Measurements from ENCODE around the gene MCU. TPM values are rescaled to one million over a fixed set of nuclear protein-coding genes. Genes with fewer than 3 reads are reported as not detected.

The MCU gene
- total and polyA plus RNA-seq, 10 of the 15 experiments (the other 5 are each of a cell fraction or from before 2014, with no cell fraction given): 5.1 to 49.1 (median 17.9) TPM

- TF ChIP-seq ZBTB4 (CRISPR knock-in tag; IDR thresholded peaks at IDR 0.05) (no peak), RAD21 (IDR thresholded peaks at IDR 0.05; ENCODE audit: insufficient read depth, low read depth, low read length) (no peak)
Measured at GRCh38 chr10:72822342-72822986, 130.5 kb downstream of the MCU start (continued).

GRCh38 chr10:72825163-72825562, 133.2 kb downstream of the MCU start:
- Histone ChIP-seq H4K20me1 (ENCODE audit: control insufficient read depth, insufficient read depth) (no peaks in the 10 kb centered on the region), H3K9ac (ENCODE audit: control insufficient read depth, insufficient read depth, low read length) (no peak overlapping the region), H3K9me3 (replicated peaks; ENCODE audit: control insufficient read depth, insufficient read depth, low read length) (peaks cover 2% of the 10 kb centered on the region; the same call in 2 of the 3 replicates), H3K27me3 (replicated peaks in 1 of 2; ENCODE audit: control insufficient read depth in 2 of 2, insufficient read depth in 2 of 2, low read length in 1 of 2) (no peaks in the 10 kb centered on the region), H3K27ac (ENCODE audit: control insufficient read depth, insufficient read depth) (no peak overlapping the region), H3K79me2 (ENCODE audit: control insufficient read depth, insufficient read depth, low read length) (no peaks in the 10 kb centered on the region), H2AFZ (ENCODE audit: control insufficient read depth, low read depth, low read length) (no peak overlapping the region), H3K4me2 (ENCODE audit: control insufficient read depth, insufficient read depth) (no peak overlapping the region), H3K4me1 (ENCODE audit: control insufficient read depth, insufficient read depth, low read length) (no peaks in the 10 kb centered on the region), H3K4me3 (no peak overlapping the region), H3K36me3 (ENCODE audit: control insufficient read depth in 2 of 2, insufficient read depth in 2 of 2, low read length in 1 of 2) (no peaks in the 10 kb centered on the region)
- DNase-seq (ENCODE audit: low read depth, low spot score) (no peak), ATAC-seq (no peak), FAIRE-seq (no peak)
- in situ Hi-C loops (cut with MboI): no loop called here
- SMC1A ChIA-PET (ENCODE audit: uncharacterized antibody, unreplicated experiment): interaction anchor here (0.7 kb wide), 1 partner anchor 12 kb away, joined by 3 read pairs; no protein-coding TSS in a partner anchor
- RAD21 ChIA-PET (ENCODE audit: unreplicated experiment): no interaction called here
- BruUV-seq (replicated peaks): no TSS peak
- TF ChIP-seq MTA2 (IDR thresholded peaks at IDR 0.05; ENCODE audit: low read depth) (no peak), TAF1 (IDR thresholded peaks at IDR 0.05; ENCODE audit: borderline replicate concordance, low read depth, low read length) (no peak), ZNF217 (IDR thresholded peaks at IDR 0.05) (no peak), ZBED1 (IDR thresholded peaks at IDR 0.05; ENCODE audit: borderline replicate concordance) (no peak), MAX (IDR thresholded peaks at IDR 0.05; ENCODE audit: low read depth, low read length) (no peak), KDM1A (IDR thresholded peaks at IDR 0.05; ENCODE audit: borderline replicate concordance) (no peak), RBBP5 (conservative IDR thresholded peaks at IDR 0.05) (no peak), SMAD5 (IDR thresholded peaks at IDR 0.05; ENCODE audit: low read depth) (no peak)
- intact Hi-C loops (cut with micrococcal nuclease; ENCODE audit: unreplicated experiment): no loop called here
- CTCF ChIA-PET: interaction anchor here (1.2 to 1.5 kb wide), 2 partner anchors 8 to 9 kb away, joined by 3 to 11 read pairs; no protein-coding TSS in a partner anchor
- POLR2A ChIA-PET: no interaction called here

Measured in GM12878 (cell line).